NCI-H2081 treated with DMSO at 0.1 percent for 48 hours (cell line): ENCODE results near the gene IGFBP4.

Source experiments
- DNase-seq: peaks from one replicate; lab custom pipeline; 2025; lab: John Stamatoyannopoulos, UW

IGFBP4 gene

GRCh38 chr17:40456396-40456951, 13.2 kb downstream of the IGFBP4 start:
- no peak for DNase-seq

- no peak for DNase-seq
These were observed 14.1 kb downstream of the IGFBP4 start for GRCh38 chr17:40457369-40457768.

GRCh38 chr17:40457964-40458791, 14.9 kb downstream of the IGFBP4 start:
- no peak for DNase-seq

GRCh38 chr17:40458851-40459482, 15.7 kb downstream of the IGFBP4 start:
- no peak for DNase-seq

- DNase-seq, result no peak
These were observed 16.7 kb downstream of the IGFBP4 start for GRCh38 chr17:40459636-40460603.

- DNase-seq, result no peak
These were observed 17.3 kb downstream of the IGFBP4 start for GRCh38 chr17:40460604-40460967.

GRCh38 chr17:40460968-40461731, 17.9 kb downstream of the IGFBP4 start:
- no peak for DNase-seq

GRCh38 chr17:40461732-40462342, 18.6 kb downstream of the IGFBP4 start:
- DNase-seq, result no peak

- no peak for DNase-seq
These were observed 19.3 kb downstream of the IGFBP4 start for GRCh38 chr17:40462343-40463121.

- no peak for DNase-seq
These were observed 19.9 kb downstream of the IGFBP4 start for GRCh38 chr17:40463122-40463550.

GRCh38 chr17:40464392-40464855, 21.2 kb downstream of the IGFBP4 start:
- no peak for DNase-seq

- DNase-seq, result no peak
These were observed 23.2 kb downstream of the IGFBP4 start for GRCh38 chr17:40466298-40466971.

GRCh38 chr17:40467281-40467867, 24.1 kb downstream of the IGFBP4 start:
- no peak for DNase-seq

- no peak for DNase-seq
These were observed 25.3 kb downstream of the IGFBP4 start for GRCh38 chr17:40468560-40468959.

- no peak for DNase-seq
These were observed 26.8 kb downstream of the IGFBP4 start for GRCh38 chr17:40469805-40470675.

- no peak for DNase-seq
These were observed 27.9 kb downstream of the IGFBP4 start for GRCh38 chr17:40470932-40471828.
